ENCODE measurements around the gene RRP8. TPM values are rescaled to one million over a fixed set of nuclear protein-coding genes. Genes with fewer than 3 reads are reported as not detected.

The RRP8 gene
- total RNA-seq (ENCODE audit: unreplicated experiment), result 16.2 TPM
- long read RNA-seq, full-length matches to known transcripts, result 9 of 12 reads
- long read RNA-seq, partial matches to known transcripts, result 0 of 12 reads
- long read RNA-seq, other reads (novel, unspliced or antisense), result 3 of 12 reads

DNA sequence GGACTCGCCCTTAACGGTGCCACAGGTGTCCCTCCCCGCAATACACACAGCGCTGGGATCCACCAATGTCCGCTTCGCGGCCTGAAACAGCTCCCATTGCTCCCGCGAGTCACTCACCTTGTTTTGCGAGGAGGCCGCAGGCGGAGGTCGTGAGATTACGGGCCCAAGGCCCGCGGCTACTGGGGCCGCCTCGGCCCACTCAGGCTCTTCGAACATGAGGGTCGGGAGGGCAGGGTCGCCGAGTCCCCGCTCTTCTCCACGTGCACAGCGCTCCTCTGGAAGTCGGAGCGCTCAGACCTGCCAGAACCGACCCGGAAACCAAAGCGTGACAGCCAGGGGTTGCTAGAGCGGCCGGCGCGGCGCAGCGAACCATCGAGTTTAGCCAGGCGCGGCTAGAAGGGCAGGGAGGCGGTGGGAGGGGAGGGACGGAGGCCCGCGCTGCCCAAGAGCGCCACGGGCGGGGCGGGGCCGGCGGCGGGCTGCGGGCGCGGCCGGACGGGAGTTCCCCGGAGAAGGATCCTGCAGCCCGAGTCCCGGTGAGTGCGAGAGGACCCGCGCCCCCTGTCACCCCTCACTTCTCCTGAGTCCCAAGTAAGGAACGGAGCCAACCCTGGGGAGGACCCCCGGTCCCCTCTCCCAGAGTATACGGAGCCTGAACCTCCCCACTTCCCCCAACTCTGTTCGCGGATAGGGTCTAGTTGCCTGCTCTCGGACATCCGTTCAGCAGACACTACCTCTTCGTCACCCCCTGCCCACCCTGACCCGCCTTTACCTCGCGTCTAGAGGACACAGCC, at the start of gene RRP8, which contains the start of gene ILK:
Gene RRP8 (minus strand): TSS at position 330 of the 794 bp plus-strand sequence. CDS start 114 bp downstream, at position 216.
Gene ILK (plus strand): TSS at position 488 of the 794 bp plus-strand sequence. CDS start 498 bp downstream, outside the sequence.
- Mint-ChIP-seq H3K4me1 (ENCODE audit: low read depth, unreplicated experiment) (peaks cover 16% of the 10 kb centered on the region), H3K27ac (ENCODE audit: unreplicated experiment) (peak within 1 kb of the TSS; percentile 10), H3K9me3 (ENCODE audit: unreplicated experiment) (peaks cover 6% of the 10 kb centered on the region), H3K27me3 (ENCODE audit: unreplicated experiment) (peaks cover 2% of the 10 kb centered on the region), H3K36me3 (ENCODE audit: unreplicated experiment) (no peaks in the 10 kb centered on the region), H3K4me3 (ENCODE audit: unreplicated experiment) (no peak within 1 kb of the TSS)
- DNase-seq, result peak; percentile 92
- TF ChIP-seq, protein P1, sequence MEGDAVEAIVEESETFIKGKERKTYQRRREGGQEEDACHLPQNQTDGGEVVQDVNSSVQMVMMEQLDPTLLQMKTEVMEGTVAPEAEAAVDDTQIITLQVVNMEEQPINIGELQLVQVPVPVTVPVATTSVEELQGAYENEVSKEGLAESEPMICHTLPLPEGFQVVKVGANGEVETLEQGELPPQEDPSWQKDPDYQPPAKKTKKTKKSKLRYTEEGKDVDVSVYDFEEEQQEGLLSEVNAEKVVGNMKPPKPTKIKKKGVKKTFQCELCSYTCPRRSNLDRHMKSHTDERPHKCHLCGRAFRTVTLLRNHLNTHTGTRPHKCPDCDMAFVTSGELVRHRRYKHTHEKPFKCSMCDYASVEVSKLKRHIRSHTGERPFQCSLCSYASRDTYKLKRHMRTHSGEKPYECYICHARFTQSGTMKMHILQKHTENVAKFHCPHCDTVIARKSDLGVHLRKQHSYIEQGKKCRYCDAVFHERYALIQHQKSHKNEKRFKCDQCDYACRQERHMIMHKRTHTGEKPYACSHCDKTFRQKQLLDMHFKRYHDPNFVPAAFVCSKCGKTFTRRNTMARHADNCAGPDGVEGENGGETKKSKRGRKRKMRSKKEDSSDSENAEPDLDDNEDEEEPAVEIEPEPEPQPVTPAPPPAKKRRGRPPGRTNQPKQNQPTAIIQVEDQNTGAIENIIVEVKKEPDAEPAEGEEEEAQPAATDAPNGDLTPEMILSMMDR (IDR thresholded peaks at IDR 0.05; ENCODE audit: partially characterized antibody, unreplicated experiment), result no peak

DNA sequence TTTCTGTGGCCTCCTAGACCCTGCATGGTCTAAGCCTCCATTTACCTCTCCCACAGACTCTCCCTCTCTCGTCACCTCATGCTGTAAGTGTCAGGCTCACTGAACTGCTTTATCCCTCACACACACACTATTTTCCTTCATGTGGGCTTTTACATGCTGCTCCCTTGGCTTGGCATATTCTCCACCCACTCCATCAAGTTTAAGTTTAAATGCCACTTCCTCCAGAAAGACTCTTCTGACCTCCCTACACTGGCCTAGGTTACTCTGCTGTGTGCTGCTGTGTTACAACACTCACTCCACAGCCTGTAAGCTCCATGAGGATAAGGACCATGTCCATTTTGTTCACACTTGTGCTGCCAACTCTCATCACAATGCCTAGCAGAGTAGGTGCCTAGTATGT, 49.7 kb upstream of the RRP8 start:
- no peak overlapping the region for H3K4me3 Mint-ChIP-seq (ENCODE audit: unreplicated experiment)
- peaks cover 3% of the 10 kb centered on the region for H3K9me3 Mint-ChIP-seq (ENCODE audit: unreplicated experiment)
- peaks cover 4% of the 10 kb centered on the region for H3K4me1 Mint-ChIP-seq (ENCODE audit: low read depth, unreplicated experiment)
- H3K27me3 Mint-ChIP-seq (ENCODE audit: unreplicated experiment), result peaks cover 6% of the 10 kb centered on the region
- no peak for DNase-seq
- no peak overlapping the region for H3K27ac Mint-ChIP-seq (ENCODE audit: unreplicated experiment)
- H3K36me3 Mint-ChIP-seq (ENCODE audit: unreplicated experiment), result no peaks in the 10 kb centered on the region
- TF ChIP-seq, protein P1 (IDR thresholded peaks at IDR 0.05; ENCODE audit: partially characterized antibody, unreplicated experiment), result no peak

DNA sequence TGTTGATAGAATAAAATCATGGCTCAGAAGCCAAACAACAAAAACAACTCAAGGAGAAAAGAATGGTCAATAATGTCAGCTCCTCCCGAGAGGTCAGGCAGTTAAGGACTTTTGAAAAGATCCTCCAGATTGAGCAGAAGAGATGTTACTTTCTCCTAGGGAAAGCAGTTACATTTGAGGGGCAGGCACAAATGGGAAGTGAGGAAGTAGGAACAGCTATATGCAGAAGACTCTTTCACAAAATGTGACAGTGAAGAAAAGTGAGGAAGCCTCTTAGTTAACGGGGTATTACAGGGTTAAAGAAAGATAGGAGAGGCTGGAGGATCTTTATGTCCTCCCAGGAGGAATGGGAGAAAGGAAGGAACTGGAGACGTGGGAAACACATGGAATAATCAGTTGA, 48.8 kb upstream of the RRP8 start:
- Mint-ChIP-seq H3K27me3 (ENCODE audit: unreplicated experiment) (peaks cover 6% of the 10 kb centered on the region), H3K4me1 (ENCODE audit: low read depth, unreplicated experiment) (peaks cover 4% of the 10 kb centered on the region), H3K27ac (ENCODE audit: unreplicated experiment) (no peak overlapping the region), H3K36me3 (ENCODE audit: unreplicated experiment) (no peaks in the 10 kb centered on the region), H3K9me3 (ENCODE audit: unreplicated experiment) (peaks cover 3% of the 10 kb centered on the region), H3K4me3 (ENCODE audit: unreplicated experiment) (no peak overlapping the region)
- TF ChIP-seq, protein P1 (IDR thresholded peaks at IDR 0.05; ENCODE audit: partially characterized antibody, unreplicated experiment), result no peak
- no peak for DNase-seq

GRCh38 chr11:6650980-6651379, 47.6 kb upstream of the RRP8 start:
- no peaks in the 10 kb centered on the region for H3K27me3 Mint-ChIP-seq (ENCODE audit: unreplicated experiment)
- H3K4me1 Mint-ChIP-seq (ENCODE audit: low read depth, unreplicated experiment), result no peaks in the 10 kb centered on the region
- no peak overlapping the region for H3K4me3 Mint-ChIP-seq (ENCODE audit: unreplicated experiment)
- no peaks in the 10 kb centered on the region for H3K36me3 Mint-ChIP-seq (ENCODE audit: unreplicated experiment)
- TF ChIP-seq, protein P1 (IDR thresholded peaks at IDR 0.05; ENCODE audit: partially characterized antibody, unreplicated experiment), result no peak
- no peaks in the 10 kb centered on the region for H3K9me3 Mint-ChIP-seq (ENCODE audit: unreplicated experiment)
- H3K27ac Mint-ChIP-seq (ENCODE audit: unreplicated experiment), result no peak overlapping the region
- DNase-seq, result no peak

GRCh38 chr11:6650104-6650503, 46.7 kb upstream of the RRP8 start:
- Mint-ChIP-seq H3K27ac (ENCODE audit: unreplicated experiment) (no peak overlapping the region), H3K9me3 (ENCODE audit: unreplicated experiment) (no peaks in the 10 kb centered on the region), H3K36me3 (ENCODE audit: unreplicated experiment) (no peaks in the 10 kb centered on the region), H3K4me3 (ENCODE audit: unreplicated experiment) (no peak overlapping the region), H3K4me1 (ENCODE audit: low read depth, unreplicated experiment) (peaks cover under 1% of the 10 kb centered on the region), H3K27me3 (ENCODE audit: unreplicated experiment) (peaks cover under 1% of the 10 kb centered on the region)
- TF ChIP-seq, protein P1 (IDR thresholded peaks at IDR 0.05; ENCODE audit: partially characterized antibody, unreplicated experiment), result no peak
- DNase-seq, result no peak

Measured in glutamatergic neuron (in vitro differentiated cells).